Hippocampal formation (tissue), 2 donors: ENCODE data around the gene SGO1.
A peak's percentile ranks its signal among the peaks of the same experiment; 100 is the strongest.

Source experiments
- DNase-seq, 2 donors: peaks; one replicate each; lab custom pipeline; 2025; lab: John Stamatoyannopoulos, UW

Gene SGO1

DNA sequence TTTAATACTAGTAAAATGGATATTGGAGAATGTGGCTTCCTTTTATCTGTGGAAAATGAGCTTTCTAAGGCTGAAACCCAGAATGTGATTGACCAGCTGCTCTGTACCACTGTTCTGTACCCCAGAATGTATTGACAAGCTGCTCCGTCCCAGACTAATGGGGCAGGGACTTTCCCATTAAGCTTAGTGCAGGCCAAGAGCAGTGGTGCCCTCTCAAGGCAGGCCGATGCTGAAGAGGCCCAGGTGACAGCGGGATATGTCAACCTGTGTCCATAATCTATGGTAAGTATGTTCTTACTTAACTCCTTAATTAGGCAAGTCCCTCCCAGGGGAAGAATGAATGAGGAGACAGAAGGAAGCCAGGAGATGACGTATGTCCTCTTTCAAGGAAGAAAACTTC is 31.1 kb downstream of the SGO1 start:
- DNase-seq: no peak

- no peak for DNase-seq
Observed at GRCh38 chr3:20154078-20154477, 31.9 kb downstream of the SGO1 start.

GRCh38 chr3:20148466-20148865 is 37.5 kb downstream of the SGO1 start:
- no peak for DNase-seq

DNA sequence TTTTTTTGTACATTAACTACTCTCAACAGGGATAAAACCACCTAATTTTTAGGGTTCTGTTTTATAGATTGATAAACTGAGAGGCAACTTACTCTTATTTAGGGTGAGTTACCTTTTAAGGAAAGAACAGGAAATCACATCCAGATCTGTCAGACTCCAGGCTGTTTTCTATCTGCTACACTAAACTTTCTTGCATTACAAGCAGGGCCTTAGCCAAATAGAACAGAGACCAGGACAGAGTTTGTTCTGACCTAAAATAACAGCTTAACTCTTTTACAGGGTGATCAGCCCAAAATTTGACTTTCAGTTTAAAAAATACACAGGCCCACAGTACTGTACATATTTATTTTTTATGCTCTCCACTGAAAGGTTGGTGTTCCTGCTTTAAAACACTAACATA is 38.6 kb downstream of the SGO1 start:
- DNase-seq: no peak

DNA sequence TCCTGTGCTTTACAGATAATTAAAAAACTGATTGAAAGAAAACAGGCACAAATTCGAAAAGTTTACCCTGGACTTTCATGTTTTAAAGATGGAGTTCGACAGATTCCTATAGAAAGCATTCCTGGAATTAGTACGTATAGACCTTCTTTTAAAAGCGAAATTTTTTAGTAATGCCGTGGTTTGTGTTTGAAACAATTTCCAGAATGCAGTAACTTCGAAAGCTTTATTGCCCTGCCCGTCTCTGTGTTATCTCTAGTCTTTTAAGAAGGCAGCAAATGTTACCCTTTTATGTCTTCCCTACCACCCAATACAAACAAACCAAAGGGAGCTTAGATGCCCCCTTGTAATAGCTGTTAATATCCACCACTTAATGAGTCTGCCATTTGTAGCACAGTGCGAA is 39.7 kb downstream of the SGO1 start:
- DNase-seq: no peak

DNA sequence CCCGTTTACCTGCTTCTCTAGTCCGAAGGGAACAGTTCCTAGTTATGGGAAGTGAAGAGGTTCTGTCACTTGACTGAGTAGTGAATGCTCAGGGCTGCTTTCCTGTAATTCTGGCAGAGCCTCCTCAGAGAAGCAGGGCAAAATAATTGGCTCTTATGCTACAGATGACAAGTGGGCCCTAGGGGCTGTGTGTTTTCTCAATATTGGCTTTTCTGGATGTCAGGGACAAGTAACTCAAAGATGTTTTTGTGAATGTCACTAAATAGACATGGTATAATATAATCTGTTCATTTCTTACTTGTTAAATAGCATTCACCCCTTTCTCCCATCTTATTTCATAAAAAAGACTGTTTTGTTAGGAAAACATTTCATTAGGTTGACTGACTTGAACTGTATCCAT is 40.1 kb downstream of the SGO1 start:
- DNase-seq: no peak

- no peak for DNase-seq
Observed at GRCh38 chr3:20143519-20143918, 42.5 kb downstream of the SGO1 start.

- no peak for DNase-seq
Observed at GRCh38 chr3:20142517-20142916, 43.5 kb downstream of the SGO1 start.

DNA sequence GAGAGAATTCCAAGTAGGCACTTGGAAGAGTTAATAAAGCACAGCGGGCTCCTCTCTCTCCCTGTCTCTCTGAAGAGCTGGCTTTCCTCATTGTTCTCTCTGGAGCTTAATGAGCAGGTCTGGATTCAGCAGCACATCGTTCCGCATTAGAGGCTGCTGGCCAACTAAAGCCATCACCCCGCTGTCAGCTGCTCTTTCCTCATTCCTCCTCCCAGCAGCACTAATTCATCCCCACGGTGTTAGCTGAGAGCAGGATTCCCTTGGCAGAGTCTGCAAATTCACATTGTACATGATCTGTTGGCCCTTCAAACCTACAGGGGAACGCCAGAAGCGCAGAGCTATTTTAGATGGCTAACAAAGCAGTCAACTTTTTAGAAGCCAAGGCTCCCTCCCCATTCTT is 44.2 kb downstream of the SGO1 start:
- DNase-seq: peak; percentile 64 to 85

GRCh38 chr3:20141316-20141715 is 44.7 kb downstream of the SGO1 start:
- no peak for DNase-seq

GRCh38 chr3:20140881-20141280 is 45.1 kb downstream of the SGO1 start:
- no peak for DNase-seq

DNA sequence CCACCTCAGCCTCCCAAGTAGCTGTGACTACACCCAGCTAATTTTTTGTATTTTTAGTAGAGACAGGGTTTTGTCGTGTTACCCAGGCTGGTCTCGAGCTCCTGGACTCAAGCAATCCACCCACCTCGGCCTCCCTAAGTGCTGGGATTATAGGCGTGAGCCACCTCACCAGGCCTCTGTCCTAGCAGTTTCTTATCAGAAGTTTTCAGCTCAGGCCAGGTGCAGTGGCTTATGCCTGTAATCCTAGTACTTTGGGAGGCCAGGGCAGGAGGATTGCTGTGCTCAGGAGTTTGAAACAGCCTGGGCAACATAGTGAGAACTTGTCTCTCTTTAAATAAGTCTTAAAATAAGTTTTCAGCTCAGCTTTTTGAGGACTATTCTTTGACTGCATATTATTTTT is 48.4 kb downstream of the SGO1 start:
- no peak for DNase-seq

DNA sequence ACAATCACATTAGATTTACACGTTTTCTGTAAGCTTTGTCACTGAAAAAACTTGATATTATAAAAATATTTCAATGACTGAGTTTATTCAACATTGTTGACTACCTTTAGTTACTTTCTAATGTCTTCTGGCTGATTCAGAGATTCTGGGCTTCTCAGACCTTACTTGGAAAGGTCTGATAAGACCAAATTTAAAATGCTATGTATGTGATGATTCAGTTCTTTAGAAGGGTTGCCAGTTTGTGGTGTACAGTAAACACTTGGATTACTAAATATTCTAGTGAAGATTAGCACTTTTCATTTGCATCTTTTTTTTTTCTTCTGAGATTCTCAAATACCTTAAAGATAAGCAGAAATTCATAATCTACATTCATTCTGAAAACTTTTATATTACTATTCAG is 49.8 kb downstream of the SGO1 start:
- no peak for DNase-seq

GRCh38 chr3:20130106-20130505 is 55.9 kb downstream of the SGO1 start:
- DNase-seq: no peak

DNA sequence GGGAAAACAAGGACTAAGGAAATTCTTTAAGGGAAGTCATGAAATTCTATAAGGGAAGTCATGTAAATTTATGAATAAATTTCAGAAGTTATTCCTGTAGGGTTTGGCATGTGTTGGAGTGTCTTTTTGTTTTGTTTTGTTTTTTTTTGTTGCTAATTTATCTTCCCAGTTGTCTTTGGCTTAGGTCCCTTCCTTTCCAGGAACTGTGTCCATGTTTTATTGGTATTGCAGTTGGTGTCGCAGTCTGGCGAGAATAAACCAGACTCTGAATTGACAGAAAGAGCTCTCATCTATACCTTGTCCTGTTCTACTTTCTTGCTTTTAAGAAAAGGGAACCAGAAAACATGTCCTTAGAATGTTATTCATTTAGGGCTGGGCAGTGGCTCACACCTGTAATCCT is 57.6 kb downstream of the SGO1 start:
- DNase-seq: no peak

DNA sequence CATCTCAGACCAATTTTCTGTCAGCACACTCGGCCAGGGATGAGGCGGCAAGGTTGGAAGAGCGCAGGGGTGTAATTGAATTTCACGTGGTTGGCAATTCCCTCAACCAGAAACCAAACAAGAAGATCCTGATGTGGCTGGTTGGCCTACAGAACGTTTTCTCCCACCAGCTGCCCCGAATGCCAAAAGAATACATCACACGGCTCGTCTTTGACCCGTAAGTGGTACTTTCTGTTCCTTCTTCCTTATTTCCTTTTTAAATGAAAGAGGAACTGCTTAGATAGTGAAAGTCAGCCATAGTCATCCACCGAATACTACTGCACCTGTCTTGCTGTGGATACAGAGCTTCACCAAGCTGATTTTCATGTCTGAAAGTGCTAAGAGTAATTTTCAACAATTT is 60.1 kb downstream of the SGO1 start:
- peak; percentile 5 to 8 for DNase-seq

DNA sequence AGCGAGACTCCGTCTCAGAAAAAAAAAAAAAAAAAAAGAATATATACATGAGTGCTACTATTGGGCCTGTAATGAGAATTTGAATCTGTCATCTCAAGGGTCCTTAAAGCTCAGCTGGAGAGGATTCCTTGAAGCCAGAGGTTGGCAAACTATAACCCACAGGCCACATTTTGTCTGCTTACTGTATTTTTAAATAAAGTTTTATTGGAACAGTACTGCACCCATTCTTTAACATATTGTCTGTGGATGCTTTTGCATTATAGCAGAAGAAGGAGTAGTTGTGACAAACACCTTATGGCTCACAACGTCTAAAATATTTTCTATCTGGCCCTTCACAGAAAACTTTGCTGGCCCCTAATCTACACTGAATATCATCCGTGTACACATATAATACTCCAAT is 60.7 kb downstream of the SGO1 start:
- no peak for DNase-seq

DNA sequence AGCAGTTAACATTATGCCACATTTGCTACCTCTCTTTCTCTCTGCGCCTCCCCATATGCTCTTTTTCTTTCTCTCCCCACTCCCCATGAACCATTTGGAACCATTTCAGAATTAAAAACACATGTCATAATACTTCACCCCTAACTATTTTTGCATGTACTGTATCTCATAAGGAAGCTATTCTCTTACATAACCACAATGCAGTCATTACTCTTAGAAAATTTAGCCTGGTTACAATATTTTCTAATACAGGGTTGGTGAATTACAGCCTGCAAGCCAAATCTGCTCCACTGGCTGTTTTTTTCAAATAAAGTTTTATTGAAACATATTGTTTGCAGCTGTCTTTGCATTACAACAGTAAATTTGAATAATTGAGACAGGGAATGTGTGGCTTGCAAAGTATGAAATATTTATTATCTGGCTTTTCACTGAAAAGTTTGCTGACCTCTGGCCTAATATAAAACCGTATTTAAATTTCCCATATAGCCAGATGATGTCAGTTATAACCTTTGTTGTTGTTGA is 62.8 kb downstream of the SGO1 start:
- DNase-seq: no peak

GRCh38 chr3:20121088-20121487 is 64.9 kb downstream of the SGO1 start:
- DNase-seq: no peak
